Heart left ventricle (tissue), 16 donors: ENCODE measurements around the gene ADARB1. TPM values are rescaled to one million over a fixed set of nuclear protein-coding genes. Genes with fewer than 3 reads are reported as not detected.

Experiments
- ATAC-seq, 4 donors: fragments of 200-7000 bp; cut with Tn5 transposase; one replicate each; pipeline ENCODE4 v1.9.1; 2020 to 2022; ENCODE audit warnings: moderate library complexity in 4 of 4, mild to moderate bottlenecking in 3 of 4, moderate number of reproducible peaks in 1 of 4
- DNase-seq, 5 donors: peaks; one replicate each; pipeline ENCODE4 v3.0.0-alpha.2; 2020
- H3K27ac ChIP-seq, 12 donors: fragments of 200-600 bp; sonication (generic) in 4 of 12; one replicate each; pipeline versions ENCODE4 v1.5.0 to v1.8.0; 2016 to 2022; ENCODE audit warnings: mild to moderate bottlenecking in 2 of 12
- H3K27me3 ChIP-seq, 9 donors: fragments of 200-600 bp; sonication (generic) in 2 of 9; one replicate each; pipeline versions ENCODE4 v1.5.1 to v1.8.0; 2016 to 2022; ENCODE audit warnings: mild to moderate bottlenecking in 3 of 9
- H3K36me3 ChIP-seq, 9 donors: fragments of 200-600 bp; sonication (generic) in 2 of 9; one replicate each; pipeline versions ENCODE4 v1.5.0 to v1.8.0; 2018 to 2022; ENCODE audit warnings: mild to moderate bottlenecking in 2 of 9
- H3K4me1 ChIP-seq, 12 donors: fragments of 200-600 bp; sonication (generic) in 4 of 12; one replicate each; pipeline versions ENCODE4 v1.5.0 to v1.8.0; 2016 to 2022; ENCODE audit warnings: mild to moderate bottlenecking in 3 of 12
- H3K4me3 ChIP-seq, 12 donors: fragments of 200-600 bp; sonication (generic) in 4 of 12; one replicate each; pipeline versions ENCODE4 v1.5.0 to v1.8.0; 2017 to 2022; ENCODE audit warnings: mild to moderate bottlenecking in 9 of 12, moderate library complexity in 4 of 12
- H3K9me3 ChIP-seq, 12 donors: fragments of 200-600 bp; sonication (generic) in 4 of 12; one replicate each; pipeline versions ENCODE4 v1.5.0 to v1.8.0; 2016 to 2022; ENCODE audit warnings: mild to moderate bottlenecking in 1 of 12
- POLR2A ChIP-seq, 2 donors: fragments of 450-650 bp; IDR thresholded peaks; one replicate each; pipeline ENCODE4 v1.6.1; 2017; ENCODE audit warnings: antibody characterized with exemption in 2 of 2, mild to moderate bottlenecking in 2 of 2, moderate library complexity in 2 of 2
- WGBS, 4 donors: extraction: QIAGEN DNeasy Blood & Tissue Kit in 2 of 4; methylation state at CpG; one replicate each; pipeline versions ENCODE4 v1.1.5 to v1.1.7; 2013 to 2018; 5-methylcytosine and 5-hydroxymethylcytosine counted together
- intact Hi-C, 10 donors: fragments of 100-400 bp; cut with DNase I; formaldehyde crosslinking; loops; one replicate each; pipeline versions ENCODE4 v1.11.1 to v1.14.2; 2022
- polyA plus RNA-seq, 2 donors: library from polyadenylated mRNA; stranded (reverse); fragments of 200-250 nt; gene quantifications; one replicate each; pipeline ENCODE4 v1.2.3, GENCODE V29; 2013
- total RNA-seq, 9 donors: library from RNA; depleted of rRNA in 2 of 9; stranded (reverse); fragments of >200 nt in 2 of 9; fragmentation: NEBNext Ultra II Directional in 3 of 9; extraction: Animal tissue kit (Norgen Biotek cat#: 25700) in 3 of 9; gene quantifications; one replicate each; pipeline versions ENCODE4 v1.1.0 to v1.2.4, GENCODE V29; 2016 to 2023
- TF ChIP-seq, protein P1 (sequence below), 12 donors: fragments of 200-600 bp; sonication (generic) in 4 of 12; IDR thresholded peaks; one replicate each; pipeline versions ENCODE4 v1.5.0 to v1.8.0; 2018 to 2022; ENCODE audit warnings: antibody characterized with exemption in 12 of 12, mild to moderate bottlenecking in 5 of 12
- donor health status: ischemic (EF 13 %, LVEDD 7.1; RV severe dilation, severe dysfunction).
- donor health status: healthy with polysubstance abuse.
- donor health status: DM: no; HTN: yes; CAD: no.
- donor health status: DM: no; HTN: no; CAD: no.
- donor health status: ischemic (EF 25% LVEDD 6.9; RV normal size, moderate dysfunction).
- donor health status: ischemic (EF 25% LVEDD 5.7; RV mildly dilated, moderate dysfunction).
- donor health status: healthy.
- donor health status: DM: yes; HTN: yes; CAD: no.
- donor health status: ischemic (EF 35%, LVEDD 5.7; RV mildly dilated, moderate dysfunction).
- donor health status: nonischemic (EF 11% LVEDD 7.7; RV severe dilation, severe dysfunction).
- donor health status: DM: yes; HTN: yes; CAD: no.
- donor health status: PGD.
- donor health status: ischemic (EF 29% LVEDD 5.4; RV normal size, mild dysfunction).
- donor health status: nonischemic (EF 23%, LVEDD 6.1; RV moderate dilation, normal function).

Gene ADARB1
- total and polyA plus RNA-seq, 11 donors: 6.9 to 16.3 (median 12.0) TPM

- Histone ChIP-seq H3K27me3 (peaks cover 0 to 7% (median 0%) of the 10 kb centered on the region in 9 donors), H3K9me3 (peaks cover 0 to 13% (median 8%) of the 10 kb centered on the region in 12 donors), H3K4me3 (peak overlapping the region in 9 of 12 donors; percentile 17 to 44 (median 25)), H3K4me1 (peaks cover 0 to 12% (median 0%) of the 10 kb centered on the region in 12 donors), H3K36me3 (no peaks in the 10 kb centered on the region), H3K27ac (no peak overlapping the region)
- ATAC-seq (no peak), DNase-seq (no peak)
- WGBS, 4 donors: 41 to 44% (median 42%) methylated on average over 13 of the region's 13 CpGs
- TF ChIP-seq, protein P1, sequence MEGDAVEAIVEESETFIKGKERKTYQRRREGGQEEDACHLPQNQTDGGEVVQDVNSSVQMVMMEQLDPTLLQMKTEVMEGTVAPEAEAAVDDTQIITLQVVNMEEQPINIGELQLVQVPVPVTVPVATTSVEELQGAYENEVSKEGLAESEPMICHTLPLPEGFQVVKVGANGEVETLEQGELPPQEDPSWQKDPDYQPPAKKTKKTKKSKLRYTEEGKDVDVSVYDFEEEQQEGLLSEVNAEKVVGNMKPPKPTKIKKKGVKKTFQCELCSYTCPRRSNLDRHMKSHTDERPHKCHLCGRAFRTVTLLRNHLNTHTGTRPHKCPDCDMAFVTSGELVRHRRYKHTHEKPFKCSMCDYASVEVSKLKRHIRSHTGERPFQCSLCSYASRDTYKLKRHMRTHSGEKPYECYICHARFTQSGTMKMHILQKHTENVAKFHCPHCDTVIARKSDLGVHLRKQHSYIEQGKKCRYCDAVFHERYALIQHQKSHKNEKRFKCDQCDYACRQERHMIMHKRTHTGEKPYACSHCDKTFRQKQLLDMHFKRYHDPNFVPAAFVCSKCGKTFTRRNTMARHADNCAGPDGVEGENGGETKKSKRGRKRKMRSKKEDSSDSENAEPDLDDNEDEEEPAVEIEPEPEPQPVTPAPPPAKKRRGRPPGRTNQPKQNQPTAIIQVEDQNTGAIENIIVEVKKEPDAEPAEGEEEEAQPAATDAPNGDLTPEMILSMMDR (IDR thresholded peaks at IDR 0.05): no peak
- no peak for TF ChIP-seq POLR2A (IDR thresholded peaks at IDR 0.05)
- intact Hi-C loops: no loop called here
These were observed 174.0 kb downstream of the ADARB1 start for GRCh38 chr21:45248301-45248892.

DNA sequence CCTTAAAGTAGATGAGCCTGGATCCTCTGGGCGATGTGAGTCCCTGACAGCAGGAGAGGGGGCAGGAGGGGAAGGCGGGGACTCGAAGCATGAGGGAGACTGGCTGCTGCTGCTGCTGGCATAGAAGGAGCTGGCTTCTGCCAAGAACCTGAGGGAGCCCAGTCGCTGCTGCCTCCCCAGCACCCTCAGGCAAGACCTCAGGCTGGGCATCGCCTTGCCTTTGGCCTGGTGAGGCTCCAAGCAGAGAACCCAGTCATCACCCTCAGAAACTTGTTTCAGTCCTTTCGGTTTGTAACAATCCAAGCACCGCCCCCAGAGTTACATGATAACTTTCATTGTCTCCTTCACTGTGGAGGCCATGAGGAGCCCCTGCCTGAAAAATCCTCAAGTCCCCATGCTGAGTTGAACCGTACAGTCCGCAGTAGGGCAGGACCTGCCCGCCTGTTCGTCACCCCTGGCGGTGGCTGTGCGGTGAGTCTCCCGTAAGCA, 174.6 kb downstream of the ADARB1 start:
- Histone ChIP-seq H3K27me3 (peaks cover 0 to 7% (median 0%) of the 10 kb centered on the region in 9 donors), H3K4me1 (peaks cover 0 to 13% (median 0%) of the 10 kb centered on the region in 12 donors), H3K4me3 (peak overlapping the region in 9 of 12 donors; percentile 17 to 44 (median 25)), H3K36me3 (no peaks in the 10 kb centered on the region), H3K27ac (peak overlapping the region in 1 of 12 donors; percentile 46), H3K9me3 (peaks cover 0 to 7% (median 3%) of the 10 kb centered on the region in 12 donors)
- intact Hi-C loops: no loop called here
- WGBS, 4 donors: 36 to 44% (median 42%) methylated on average over 14 of the region's 14 CpGs
- DNase-seq: no peak
- TF ChIP-seq, protein P1 (IDR thresholded peaks at IDR 0.05): no peak
- no peak for TF ChIP-seq POLR2A (IDR thresholded peaks at IDR 0.05)
- ATAC-seq: peak in 3 of 4 donors; percentile 68 to 78 (median 70)

- WGBS, 4 donors: 94 to 97% (median 95%) methylated on average over 6 of the region's 6 CpGs
- H3K27ac ChIP-seq: peak overlapping the region in 1 of 12 donors; percentile 46
- H3K9me3 ChIP-seq: peaks cover 0 to under 1% (median 0%) of the 10 kb centered on the region in 12 donors
- ATAC-seq (no peak), DNase-seq (no peak)
- TF ChIP-seq POLR2A (IDR thresholded peaks at IDR 0.05): no peak
- TF ChIP-seq, protein P1 (IDR thresholded peaks at IDR 0.05): no peak
- peaks cover 0 to 12% (median 0%) of the 10 kb centered on the region in 9 donors for H3K27me3 ChIP-seq
- no peaks in the 10 kb centered on the region for H3K36me3 ChIP-seq
- peaks cover 0 to 13% (median 0%) of the 10 kb centered on the region in 12 donors for H3K4me1 ChIP-seq
- intact Hi-C loops: loop anchor here in 2 of 10 donors (10.0 kb wide), 1 partner anchor 105 kb away; no protein-coding TSS in a partner anchor
- H3K4me3 ChIP-seq: no peak overlapping the region
These were observed 175.2 kb downstream of the ADARB1 start for GRCh38 chr21:45249626-45250025.

GRCh38 chr21:45250272-45250671, 175.9 kb downstream of the ADARB1 start:
- no peaks in the 10 kb centered on the region for H3K9me3 ChIP-seq
- intact Hi-C loops: loop anchor here in 2 of 10 donors (10.0 kb wide), 1 partner anchor 105 kb away; no protein-coding TSS in a partner anchor
- H3K4me1 ChIP-seq: peaks cover 0 to 13% (median 0%) of the 10 kb centered on the region in 12 donors
- H3K27me3 ChIP-seq: peaks cover 0 to 12% (median 0%) of the 10 kb centered on the region in 9 donors
- DNase-seq (no peak), ATAC-seq (no peak)
- 77 to 90% (median 82%) methylated on average over 3 of the region's 3 CpGs for WGBS, 4 donors
- H3K36me3 ChIP-seq: no peaks in the 10 kb centered on the region
- H3K27ac ChIP-seq: peak overlapping the region in 1 of 12 donors; percentile 46
- H3K4me3 ChIP-seq: no peak overlapping the region
- TF ChIP-seq, protein P1 (IDR thresholded peaks at IDR 0.05): no peak
- no peak for TF ChIP-seq POLR2A (IDR thresholded peaks at IDR 0.05)
